GM21423 (cell line): Measurements from ENCODE around the gene PTGDR2.

Experiments used
- ATAC-seq: cut with Tn5 transposase; IDR thresholded peaks from one replicate; pipeline ENCODE4 v1.9.1; 2021; ENCODE audit warnings: mild to moderate bottlenecking, moderate library complexity; ENCODE audit not compliant: unreplicated experiment

PTGDR2 gene

GRCh38 chr11:60855726-60856633 is at the start of gene PTGDR2:
TSS of gene PTGDR2 (minus strand) at chr11:60855950. CDS start at chr11:60853722, 2,228 bp downstream.
- no peak for ATAC-seq

- no peak for ATAC-seq
Measured at GRCh38 chr11:60905047-60905446, 49.3 kb upstream of the PTGDR2 start.

DNA sequence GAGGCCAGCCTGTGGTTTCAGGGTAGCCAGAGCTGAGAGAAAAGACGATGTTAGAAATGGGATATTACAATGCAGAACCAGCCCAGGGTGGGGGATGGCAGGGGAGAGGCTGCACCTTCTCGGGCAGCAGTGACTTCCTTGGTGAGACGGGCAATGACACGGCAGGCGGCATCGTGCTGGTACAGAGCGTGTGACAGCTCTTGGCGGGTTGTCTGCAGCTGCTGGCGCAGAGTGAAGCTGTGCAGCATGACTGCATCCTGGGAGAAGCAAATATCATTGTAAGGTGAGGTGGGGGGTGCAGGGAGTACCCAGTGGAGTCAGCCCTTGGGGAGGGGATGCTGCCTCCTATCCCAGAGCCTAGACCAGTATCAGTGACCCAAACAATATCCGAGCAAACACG is 46.9 kb upstream of the PTGDR2 start:
- no peak for ATAC-seq

DNA sequence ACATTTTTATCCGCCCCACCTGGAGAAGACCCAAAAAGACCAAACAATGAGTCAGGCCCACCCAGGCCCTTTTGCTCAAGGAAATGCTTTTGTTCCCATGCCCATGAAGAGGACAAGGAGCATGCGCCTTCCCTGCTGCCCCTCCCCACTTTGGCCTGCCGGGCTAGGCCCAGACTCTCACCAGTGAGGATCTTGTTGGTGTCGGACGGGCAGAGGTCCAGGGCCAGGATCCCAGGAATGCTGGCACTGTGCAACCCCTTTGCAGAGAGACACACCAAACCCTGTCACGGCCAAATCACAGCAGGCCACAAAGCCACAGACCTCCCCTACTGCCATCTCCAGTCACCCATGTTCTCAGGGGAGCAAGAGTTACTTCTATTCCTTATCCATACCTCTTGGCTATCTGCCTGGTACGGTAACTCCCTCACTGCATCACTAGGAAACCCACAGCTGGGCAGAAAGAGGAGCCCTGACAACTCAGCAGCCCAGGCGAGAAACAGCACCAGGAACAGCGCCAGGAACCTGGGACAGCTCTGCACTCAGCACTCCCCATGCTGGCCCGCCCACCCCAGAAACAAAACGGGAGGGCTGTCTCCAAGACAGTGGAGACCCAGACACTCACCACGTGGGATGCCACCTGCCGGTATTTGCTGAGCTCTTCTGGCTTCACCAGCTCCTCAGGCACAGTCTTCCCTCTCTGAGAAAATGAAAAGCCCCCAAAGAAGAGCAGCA is 45.1 kb upstream of the PTGDR2 start:
- ATAC-seq: no peak

DNA sequence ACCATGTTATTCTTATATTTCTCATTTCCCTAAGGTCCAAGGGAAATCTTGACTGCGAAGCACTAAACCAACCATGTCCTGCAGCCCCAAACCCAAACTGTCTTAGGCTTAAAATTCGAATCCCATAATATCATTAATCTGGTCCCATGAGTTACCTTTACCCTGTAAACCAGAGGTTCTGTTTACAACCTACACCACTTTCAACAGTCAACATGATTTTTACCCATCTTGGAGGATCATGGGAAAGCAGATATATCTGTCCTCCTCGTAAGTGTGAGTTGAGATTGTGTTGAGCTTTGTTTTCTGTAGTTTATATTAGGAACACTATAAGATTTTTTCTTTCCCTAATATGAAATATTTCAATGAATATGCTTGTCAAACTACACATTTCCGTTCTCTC is 44.2 kb upstream of the PTGDR2 start:
- no peak for ATAC-seq

GRCh38 chr11:60899046-60899936 is 43.5 kb upstream of the PTGDR2 start:
- no peak for ATAC-seq

DNA sequence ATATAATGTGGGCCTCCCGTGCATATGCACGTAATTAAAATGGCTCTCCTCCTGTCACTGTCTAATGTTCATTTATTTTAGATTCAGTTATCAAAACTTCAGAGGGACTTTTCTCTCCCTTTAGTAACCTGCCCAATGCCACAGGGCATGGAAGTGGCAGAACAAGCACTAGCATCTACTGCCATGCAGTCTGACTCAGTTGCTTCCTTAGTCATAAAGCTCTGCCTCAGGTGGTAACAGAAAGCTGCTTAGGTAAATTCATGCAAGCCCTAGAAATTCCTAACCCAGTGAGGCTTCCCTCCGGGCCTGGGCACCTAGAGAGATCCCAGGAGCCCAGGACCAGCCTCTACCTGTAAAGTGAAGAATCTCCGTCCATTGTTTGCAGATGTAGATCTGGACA is 41.7 kb upstream of the PTGDR2 start:
- ATAC-seq: no peak

- ATAC-seq: no peak
Measured at GRCh38 chr11:60895687-60896086, 39.9 kb upstream of the PTGDR2 start.

GRCh38 chr11:60891103-60891741 is 35.5 kb upstream of the PTGDR2 start:
- no peak for ATAC-seq

- ATAC-seq: no peak
Measured at GRCh38 chr11:60890696-60891095, 34.9 kb upstream of the PTGDR2 start.

DNA sequence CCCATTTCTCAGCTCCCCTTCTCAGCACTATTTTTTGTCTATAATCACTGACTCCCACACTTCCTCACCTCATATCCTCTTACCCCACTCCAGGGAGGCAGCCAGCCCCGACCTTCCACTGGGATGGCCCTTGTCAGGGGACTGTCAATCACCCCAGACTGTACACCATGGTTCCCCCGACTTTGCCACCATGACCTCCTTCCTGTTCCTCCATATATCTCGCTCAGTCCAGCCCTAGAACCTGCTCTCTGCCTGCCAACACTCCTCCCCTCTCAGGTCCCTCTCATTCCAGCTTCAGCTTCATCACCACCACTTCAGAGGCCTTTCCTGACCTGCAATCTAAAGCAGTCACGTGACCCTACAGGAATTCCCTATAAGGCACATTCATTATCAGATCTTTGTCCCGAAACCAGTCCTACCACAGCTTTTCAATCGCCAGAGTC is 34.1 kb upstream of the PTGDR2 start:
- ATAC-seq: no peak

GRCh38 chr11:60887556-60887955 is 31.8 kb upstream of the PTGDR2 start:
- ATAC-seq: no peak

DNA sequence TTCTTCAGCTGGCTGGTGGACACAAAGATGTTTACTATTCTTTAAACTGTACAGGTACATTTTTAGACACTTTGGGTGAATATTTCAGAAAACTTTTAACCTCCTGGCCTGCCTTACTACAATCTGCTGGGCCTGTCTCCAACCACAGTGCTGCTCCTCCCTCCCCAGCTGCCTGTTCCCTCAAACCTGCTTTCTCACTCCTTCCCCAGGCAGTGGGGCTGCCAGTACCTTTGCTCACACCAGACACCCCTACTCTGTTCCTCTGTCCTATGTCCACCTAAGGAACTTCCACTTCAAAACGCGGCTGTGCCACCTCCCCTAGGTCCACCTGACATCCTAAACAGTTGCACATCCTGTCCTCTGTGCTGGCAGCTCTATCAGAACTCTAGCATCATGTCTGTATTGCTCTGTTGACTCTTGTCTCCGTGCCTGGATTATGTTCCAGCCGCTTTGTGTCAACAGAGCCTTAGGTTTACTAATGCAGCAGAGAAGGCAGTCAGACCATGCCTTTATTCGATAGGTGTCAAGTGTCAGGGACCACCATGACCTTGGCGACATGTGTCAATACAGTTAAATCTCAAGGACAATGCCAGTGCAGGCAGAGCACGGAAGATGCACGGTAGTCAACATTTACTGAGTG is 25.0 kb upstream of the PTGDR2 start:
- ATAC-seq: no peak

DNA sequence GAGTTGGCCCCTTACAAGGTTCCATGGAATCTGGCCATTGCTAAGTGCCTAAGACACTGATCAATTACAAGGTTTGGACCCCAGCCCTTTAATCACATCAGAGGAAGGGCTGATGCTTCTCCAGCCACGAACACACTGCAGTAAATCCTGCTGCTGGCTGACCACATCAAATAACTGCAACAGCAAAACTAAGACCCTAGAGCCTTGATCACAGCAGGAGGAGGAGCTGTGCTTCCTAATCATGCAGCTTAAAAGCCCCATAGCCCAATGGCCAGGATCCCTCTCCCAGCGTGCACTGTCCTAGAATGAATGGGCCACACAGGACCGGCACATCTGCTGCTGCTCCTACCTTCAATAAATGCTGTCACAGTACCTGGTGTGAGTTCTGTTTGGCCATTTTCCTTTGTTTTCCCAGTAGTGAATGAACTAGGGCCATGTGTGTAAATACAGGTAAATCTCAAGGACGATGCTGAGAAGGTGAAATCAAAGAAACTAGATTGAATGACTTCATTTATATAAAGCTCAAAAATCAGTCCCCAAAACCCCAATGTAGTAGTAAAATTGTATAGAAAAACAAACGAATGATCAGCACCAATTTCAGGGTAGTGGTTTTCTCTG is 24.3 kb upstream of the PTGDR2 start:
- no peak for ATAC-seq

DNA sequence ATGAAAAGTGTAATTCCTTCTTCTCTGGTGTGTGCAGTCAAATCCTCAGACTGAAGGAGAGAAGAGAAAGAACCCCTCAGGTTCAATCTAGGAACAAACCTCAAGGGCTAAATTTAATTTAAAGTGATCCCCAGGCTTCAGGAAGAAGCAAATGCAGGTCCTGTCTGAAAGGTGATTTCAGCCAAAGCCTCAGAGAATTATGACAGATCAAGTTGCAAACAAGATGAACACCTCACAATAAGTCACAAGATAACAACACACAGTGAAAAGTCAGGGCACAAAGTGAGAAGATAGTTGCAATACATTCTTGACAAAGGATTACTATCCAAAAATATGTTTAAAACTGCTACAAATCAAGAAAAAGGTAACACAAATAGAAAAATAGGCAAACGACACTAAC is 23.4 kb upstream of the PTGDR2 start:
- no peak for ATAC-seq

GRCh38 chr11:60878245-60879101 is 22.7 kb upstream of the PTGDR2 start:
- no peak for ATAC-seq

GRCh38 chr11:60876168-60876485 is 20.4 kb upstream of the PTGDR2 start:
- no peak for ATAC-seq

- no peak for ATAC-seq
Measured at GRCh38 chr11:60875366-60876167, 19.8 kb upstream of the PTGDR2 start.
